ENCODE results near the gene SUMO1.

SUMO1 gene

DNA sequence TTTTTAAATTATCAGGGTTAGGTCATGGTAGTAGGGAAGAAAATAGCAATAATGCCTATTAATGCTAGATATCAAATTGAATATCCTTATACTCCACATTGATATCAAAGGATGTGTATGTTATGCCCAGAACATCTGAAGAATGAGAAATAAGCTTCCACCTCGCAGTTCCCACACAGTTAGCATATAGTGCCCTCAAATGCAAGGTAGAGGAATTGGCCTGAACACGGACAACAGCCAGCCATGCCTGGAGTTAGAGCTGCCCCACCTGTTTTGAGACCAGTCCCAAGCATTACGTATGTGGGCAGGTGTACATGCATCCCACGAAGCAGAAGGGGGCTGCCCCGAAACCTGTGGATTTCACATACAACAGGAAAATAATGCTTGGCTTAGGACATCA is 79.6 kb downstream of the SUMO1 start:
- Histone ChIP-seq H2AFZ (ENCODE audit: low read depth, low read length) (no peak overlapping the region), H3K4me1 (ENCODE audit: insufficient read depth, low read length) (no peaks in the 10 kb centered on the region), H3K36me3 (ENCODE audit: insufficient read depth, low read length) (no peaks in the 10 kb centered on the region), H3K9me3 (ENCODE audit: low read length) (no peaks in the 10 kb centered on the region), H3K27me3 (ENCODE audit: insufficient read depth, low read length) (no peaks in the 10 kb centered on the region), H3K4me3 (ENCODE audit: low read length) (no peak overlapping the region)

DNA sequence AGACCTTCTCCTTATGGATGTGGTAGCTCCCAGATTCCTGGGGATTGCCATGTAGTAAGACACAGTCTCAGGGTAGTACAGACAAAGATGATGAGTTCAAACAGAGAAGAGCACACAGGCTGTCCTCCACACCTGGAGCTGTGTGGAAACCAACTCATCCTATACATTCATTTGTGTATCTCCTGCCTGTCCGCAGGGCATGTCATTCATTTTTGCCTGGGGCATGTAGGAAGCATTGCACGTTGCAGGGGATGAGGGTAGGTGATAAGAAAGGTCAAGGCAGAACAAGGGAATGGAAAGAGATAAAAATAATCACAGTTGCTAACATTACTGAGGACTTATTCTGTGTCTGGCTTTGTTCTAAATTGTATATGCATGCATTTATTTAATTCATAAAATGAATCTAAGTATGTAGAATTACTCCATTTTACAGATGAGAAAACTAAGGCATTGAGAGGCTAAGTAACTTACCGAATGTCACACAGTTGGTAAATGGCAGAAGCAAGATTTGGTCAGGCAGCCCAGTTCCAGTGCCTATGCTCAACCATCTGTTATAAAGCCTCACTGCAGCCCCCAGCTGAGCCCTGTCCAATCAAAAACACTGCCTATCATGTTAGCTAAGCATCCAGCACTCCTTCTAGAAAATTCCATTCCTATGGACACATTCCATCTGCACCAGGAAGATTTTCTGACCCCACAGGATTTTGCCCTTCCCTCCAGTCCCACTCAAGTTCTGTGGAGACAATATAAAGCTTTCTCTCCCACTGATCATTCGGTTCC is 81.0 kb downstream of the SUMO1 start:
- H3K27me3 ChIP-seq (ENCODE audit: insufficient read depth, low read length) = no peaks in the 10 kb centered on the region
- H3K4me1 ChIP-seq (ENCODE audit: insufficient read depth, low read length) = no peaks in the 10 kb centered on the region
- no peaks in the 10 kb centered on the region for H3K36me3 ChIP-seq (ENCODE audit: insufficient read depth, low read length)
- H2AFZ ChIP-seq (ENCODE audit: low read depth, low read length) = no peak overlapping the region
- no peak overlapping the region for H3K4me3 ChIP-seq (ENCODE audit: low read length)
- no peaks in the 10 kb centered on the region for H3K9me3 ChIP-seq (ENCODE audit: low read length)

Measured in neuron (in vitro differentiated cells).